HL-60 (cell line): ENCODE data around the gene RAB5B.

ENCODE experiments used
- DNase-seq, 2 experiments: peaks; one replicate each; pipeline ENCODE4 v3.0.0-alpha.2; 2010 to 2020; ENCODE audit warnings: low read depth in 1 of 2, low spot score in 1 of 2
- H3K27ac ChIP-seq: fragments of 250-450 bp; sonication (Bioruptor Pico); replicated peaks from 2 replicates; pipeline ENCODE4 v1.5.1; 2020; ENCODE audit warnings: mild to moderate bottlenecking, moderate library complexity
- H3K27me3 ChIP-seq: fragments of 250-450 bp; sonication (Bioruptor Pico); 2 replicates; pipeline ENCODE4 v1.5.1; 2021; ENCODE audit warnings: mild to moderate bottlenecking, moderate library complexity; ENCODE audit not compliant: insufficient read depth, poor library complexity, severe bottlenecking
- H3K4me3 ChIP-seq: replicated peaks from 2 replicates; pipeline ENCODE4 v1.5.1; 2011; ENCODE audit warnings: mild to moderate bottlenecking, control low read depth, low read length; ENCODE audit not compliant: insufficient read depth
- GABPA ChIP-seq: IDR thresholded peaks from 2 replicates; pipeline ENCODE4 v1.6.1; 2012; ENCODE audit warnings: low read depth
- POLR2AphosphoS5 ChIP-seq: IDR thresholded peaks from 2 replicates; pipeline ENCODE4 v1.6.1; 2012; ENCODE audit warnings: low read depth
- SPI1 ChIP-seq: IDR thresholded peaks from 2 replicates; pipeline ENCODE4 v1.6.1; 2012; ENCODE audit warnings: low read depth, mild to moderate bottlenecking, borderline replicate concordance
- TF ChIP-seq, protein P1 (sequence below): IDR thresholded peaks from 2 replicates; pipeline ENCODE4 v1.6.1; 2012; ENCODE audit warnings: low read depth; ENCODE audit not compliant: insufficient replicate concordance
- TF ChIP-seq, protein P2 (sequence below): IDR thresholded peaks from one replicate; pipeline ENCODE4 v1.5.1; 2011; ENCODE audit warnings: low read length, control low read depth, inconsistent platforms; ENCODE audit not compliant: insufficient read depth

RAB5B gene

DNA sequence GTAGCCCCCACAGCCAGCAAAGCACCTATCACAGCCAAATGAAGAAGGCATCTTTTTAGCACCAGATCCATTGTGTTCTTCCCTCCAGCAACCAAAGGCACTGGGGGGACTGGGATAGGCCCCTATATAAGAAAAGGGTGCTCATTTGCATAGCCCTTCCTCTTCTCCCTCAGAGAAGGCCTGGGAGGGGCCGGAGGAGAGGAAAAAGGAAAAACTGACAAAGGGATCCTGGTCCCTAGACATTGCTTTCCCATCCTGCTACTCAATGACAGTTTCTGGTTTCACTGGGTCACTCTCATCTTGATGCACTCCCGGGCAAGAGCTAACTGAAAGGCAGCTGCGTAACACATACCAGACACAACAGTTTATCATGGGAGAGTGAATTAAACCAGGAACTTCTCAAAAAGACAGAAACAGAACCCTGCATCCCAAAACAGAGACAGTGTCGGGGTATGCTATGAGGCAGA lies 7.9 kb upstream of the RAB5B start, which contains the start of gene PMEL:
TSS of gene PMEL (minus strand) at position 102 of the 467 bp plus-strand sequence. CDS start at position 71, 31 bp downstream.
- no peaks in the 10 kb centered on the region for H3K27me3 ChIP-seq
- no peak for DNase-seq
- peak within 1 kb of the TSS; percentile 70 for H3K27ac ChIP-seq
- H3K4me3 ChIP-seq: peak within 1 kb of the TSS; percentile 95
- TF ChIP-seq GABPA (no peak), SPI1 (no peak), POLR2AphosphoS5 (no peak)
- TF ChIP-seq, protein P1, sequence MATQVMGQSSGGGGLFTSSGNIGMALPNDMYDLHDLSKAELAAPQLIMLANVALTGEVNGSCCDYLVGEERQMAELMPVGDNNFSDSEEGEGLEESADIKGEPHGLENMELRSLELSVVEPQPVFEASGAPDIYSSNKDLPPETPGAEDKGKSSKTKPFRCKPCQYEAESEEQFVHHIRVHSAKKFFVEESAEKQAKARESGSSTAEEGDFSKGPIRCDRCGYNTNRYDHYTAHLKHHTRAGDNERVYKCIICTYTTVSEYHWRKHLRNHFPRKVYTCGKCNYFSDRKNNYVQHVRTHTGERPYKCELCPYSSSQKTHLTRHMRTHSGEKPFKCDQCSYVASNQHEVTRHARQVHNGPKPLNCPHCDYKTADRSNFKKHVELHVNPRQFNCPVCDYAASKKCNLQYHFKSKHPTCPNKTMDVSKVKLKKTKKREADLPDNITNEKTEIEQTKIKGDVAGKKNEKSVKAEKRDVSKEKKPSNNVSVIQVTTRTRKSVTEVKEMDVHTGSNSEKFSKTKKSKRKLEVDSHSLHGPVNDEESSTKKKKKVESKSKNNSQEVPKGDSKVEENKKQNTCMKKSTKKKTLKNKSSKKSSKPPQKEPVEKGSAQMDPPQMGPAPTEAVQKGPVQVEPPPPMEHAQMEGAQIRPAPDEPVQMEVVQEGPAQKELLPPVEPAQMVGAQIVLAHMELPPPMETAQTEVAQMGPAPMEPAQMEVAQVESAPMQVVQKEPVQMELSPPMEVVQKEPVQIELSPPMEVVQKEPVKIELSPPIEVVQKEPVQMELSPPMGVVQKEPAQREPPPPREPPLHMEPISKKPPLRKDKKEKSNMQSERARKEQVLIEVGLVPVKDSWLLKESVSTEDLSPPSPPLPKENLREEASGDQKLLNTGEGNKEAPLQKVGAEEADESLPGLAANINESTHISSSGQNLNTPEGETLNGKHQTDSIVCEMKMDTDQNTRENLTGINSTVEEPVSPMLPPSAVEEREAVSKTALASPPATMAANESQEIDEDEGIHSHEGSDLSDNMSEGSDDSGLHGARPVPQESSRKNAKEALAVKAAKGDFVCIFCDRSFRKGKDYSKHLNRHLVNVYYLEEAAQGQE: no peak
- TF ChIP-seq, protein P2, sequence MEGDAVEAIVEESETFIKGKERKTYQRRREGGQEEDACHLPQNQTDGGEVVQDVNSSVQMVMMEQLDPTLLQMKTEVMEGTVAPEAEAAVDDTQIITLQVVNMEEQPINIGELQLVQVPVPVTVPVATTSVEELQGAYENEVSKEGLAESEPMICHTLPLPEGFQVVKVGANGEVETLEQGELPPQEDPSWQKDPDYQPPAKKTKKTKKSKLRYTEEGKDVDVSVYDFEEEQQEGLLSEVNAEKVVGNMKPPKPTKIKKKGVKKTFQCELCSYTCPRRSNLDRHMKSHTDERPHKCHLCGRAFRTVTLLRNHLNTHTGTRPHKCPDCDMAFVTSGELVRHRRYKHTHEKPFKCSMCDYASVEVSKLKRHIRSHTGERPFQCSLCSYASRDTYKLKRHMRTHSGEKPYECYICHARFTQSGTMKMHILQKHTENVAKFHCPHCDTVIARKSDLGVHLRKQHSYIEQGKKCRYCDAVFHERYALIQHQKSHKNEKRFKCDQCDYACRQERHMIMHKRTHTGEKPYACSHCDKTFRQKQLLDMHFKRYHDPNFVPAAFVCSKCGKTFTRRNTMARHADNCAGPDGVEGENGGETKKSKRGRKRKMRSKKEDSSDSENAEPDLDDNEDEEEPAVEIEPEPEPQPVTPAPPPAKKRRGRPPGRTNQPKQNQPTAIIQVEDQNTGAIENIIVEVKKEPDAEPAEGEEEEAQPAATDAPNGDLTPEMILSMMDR: no peak

- H3K27ac ChIP-seq: peak within 1 kb of the TSS; percentile 70
- TF ChIP-seq, protein P2: no peak
- TF ChIP-seq GABPA: peak; percentile 41; the same call in 1 of the 2 replicates
- TF ChIP-seq SPI1: no peak
- TF ChIP-seq POLR2AphosphoS5: peak; percentile 52; the same call in 1 of the 2 replicates
- TF ChIP-seq, protein P1: peak; percentile 47
- peak within 1 kb of the TSS; percentile 95 for H3K4me3 ChIP-seq
- H3K27me3 ChIP-seq: no peaks in the 10 kb centered on the region
- DNase-seq: peak; percentile 59 to 89
Observed at GRCh38 chr12:55966408-55967281, 7.2 kb upstream of the RAB5B start, which contains the start of gene CDK2. Gene CDK2 (plus strand): TSS chr12:55966830. CDS start chr12:55967009, 179 bp downstream.

GRCh38 chr12:55969356-55969755 lies 4.5 kb upstream of the RAB5B start:
- no peaks in the 10 kb centered on the region for H3K27me3 ChIP-seq
- DNase-seq: no peak
- no peak overlapping the region for H3K27ac ChIP-seq
- no peak overlapping the region for H3K4me3 ChIP-seq
- TF ChIP-seq, protein P1: no peak
